DMS 273 (cell line): ENCODE measurements around the gene GUK1.
A peak's percentile ranks its signal among the peaks of the same experiment; 100 is the strongest.

Experiments
- DNase-seq: peaks from one replicate; lab custom pipeline; 2025; ENCODE audit not compliant: unreplicated experiment; lab: John Stamatoyannopoulos, UW

The GUK1 gene

GRCh38 chr1:228149406-228150119 lies 9.5 kb downstream of the GUK1 start, which contains the start of gene GJC2:
GJC2 (plus strand) TSS chr1:228149930; CDS start chr1:228157759, 7,829 bp downstream.
- peak; percentile 67 for DNase-seq

- peak; percentile 43 for DNase-seq
Observed at GRCh38 chr1:228150120-228150460, 10.0 kb downstream of the GUK1 start.

GRCh38 chr1:228150461-228151179 lies 10.5 kb downstream of the GUK1 start:
- peak; percentile 69 for DNase-seq

GRCh38 chr1:228151180-228151925 lies 11.3 kb downstream of the GUK1 start:
- no peak for DNase-seq

- no peak for DNase-seq
Observed at GRCh38 chr1:228152097-228152917, 12.2 kb downstream of the GUK1 start.

- no peak for DNase-seq
Observed at GRCh38 chr1:228152918-228153258, 12.8 kb downstream of the GUK1 start.

- DNase-seq = no peak
Observed at GRCh38 chr1:228154021-228154669, 14.1 kb downstream of the GUK1 start.

GRCh38 chr1:228154670-228155571 lies 14.8 kb downstream of the GUK1 start:
- no peak for DNase-seq

GRCh38 chr1:228155596-228156514 lies 15.8 kb downstream of the GUK1 start:
- DNase-seq = no peak

- no peak for DNase-seq
Observed at GRCh38 chr1:228156515-228156881, 16.4 kb downstream of the GUK1 start.

GRCh38 chr1:228156941-228157728 lies 17.1 kb downstream of the GUK1 start:
- DNase-seq = no peak

GRCh38 chr1:228157729-228158126 lies 17.6 kb downstream of the GUK1 start:
- DNase-seq = no peak

GRCh38 chr1:228158151-228159007 lies 18.3 kb downstream of the GUK1 start:
- DNase-seq = no peak

- no peak for DNase-seq
Observed at GRCh38 chr1:228159008-228159665, 19.1 kb downstream of the GUK1 start.

- DNase-seq = no peak
Observed at GRCh38 chr1:228160201-228160761, 20.2 kb downstream of the GUK1 start.

- no peak for DNase-seq
Observed at GRCh38 chr1:228161362-228161761, 21.3 kb downstream of the GUK1 start.
